Limb (tissue), 2 donors: ENCODE results near the gene ENG.
"Not testable (repeated sequence)": the region's sequence is repeated elsewhere in the genome, so short reads cannot be mapped to it uniquely, and the experiment has no call there.

ENCODE experiments used
- DNase-seq, 2 donors: peaks; one replicate each; pipeline ENCODE4 v3.0.0-alpha.2; 2016; ENCODE audit errors: extremely low spot score in 2 of 2

ENG gene

DNA sequence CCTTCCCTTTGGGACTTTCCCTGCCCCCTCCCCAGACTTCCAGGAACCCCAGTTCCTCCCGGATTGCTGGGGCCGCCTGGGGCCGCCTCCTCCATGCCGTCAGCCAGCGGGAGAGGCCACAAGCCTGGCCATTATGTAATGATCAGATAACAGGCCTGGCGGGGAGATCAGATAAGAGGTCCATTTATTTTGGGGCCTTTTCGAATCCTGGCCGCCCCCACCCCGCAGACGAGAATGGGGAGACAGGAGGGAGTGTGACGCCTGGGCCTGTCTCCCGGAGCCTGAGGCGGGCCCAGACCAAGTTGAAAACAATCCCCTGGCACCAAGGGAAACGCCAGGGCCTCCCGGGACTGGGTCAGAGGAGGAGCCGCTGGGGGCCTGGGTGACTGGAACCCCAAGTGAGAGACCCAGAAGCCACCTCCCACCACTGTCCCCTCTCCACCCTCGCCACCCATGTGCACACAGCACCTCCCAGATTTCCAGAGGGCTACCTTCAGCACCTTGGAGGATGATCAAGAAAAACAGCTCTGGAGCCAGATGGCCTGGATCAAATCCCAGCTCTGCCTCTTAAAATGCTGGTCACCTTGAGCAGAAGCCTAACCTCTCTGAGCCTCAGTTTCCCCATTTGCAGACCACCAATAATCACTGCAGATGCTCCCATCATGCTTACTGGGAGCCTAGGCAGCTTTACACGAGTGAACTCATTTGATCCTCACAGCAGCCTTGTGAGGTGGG, 7.8 kb downstream of the ENG start:
- peak in 1 of 2 donors; percentile 28 for DNase-seq

DNA sequence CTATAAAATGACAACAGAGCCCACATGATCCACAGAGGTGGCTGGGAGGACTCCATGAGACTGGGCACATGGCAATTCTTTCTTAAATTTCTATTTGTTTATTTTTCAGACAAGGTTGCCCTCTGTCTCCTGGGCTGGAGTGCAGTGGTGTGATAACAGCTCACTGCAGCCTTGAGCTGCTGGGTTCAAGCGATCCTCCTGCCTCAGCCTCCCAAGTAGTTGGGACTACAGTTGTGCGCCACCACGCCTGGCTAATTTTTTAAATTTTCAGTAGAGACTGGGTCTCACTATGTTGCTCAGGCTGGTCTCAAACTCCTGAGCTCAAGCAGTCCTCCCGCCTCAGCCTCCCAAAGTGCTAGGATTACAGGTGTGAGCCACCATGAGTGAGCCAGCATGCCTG, 8.8 kb downstream of the ENG start:
- not testable (repeated sequence) for DNase-seq

DNA sequence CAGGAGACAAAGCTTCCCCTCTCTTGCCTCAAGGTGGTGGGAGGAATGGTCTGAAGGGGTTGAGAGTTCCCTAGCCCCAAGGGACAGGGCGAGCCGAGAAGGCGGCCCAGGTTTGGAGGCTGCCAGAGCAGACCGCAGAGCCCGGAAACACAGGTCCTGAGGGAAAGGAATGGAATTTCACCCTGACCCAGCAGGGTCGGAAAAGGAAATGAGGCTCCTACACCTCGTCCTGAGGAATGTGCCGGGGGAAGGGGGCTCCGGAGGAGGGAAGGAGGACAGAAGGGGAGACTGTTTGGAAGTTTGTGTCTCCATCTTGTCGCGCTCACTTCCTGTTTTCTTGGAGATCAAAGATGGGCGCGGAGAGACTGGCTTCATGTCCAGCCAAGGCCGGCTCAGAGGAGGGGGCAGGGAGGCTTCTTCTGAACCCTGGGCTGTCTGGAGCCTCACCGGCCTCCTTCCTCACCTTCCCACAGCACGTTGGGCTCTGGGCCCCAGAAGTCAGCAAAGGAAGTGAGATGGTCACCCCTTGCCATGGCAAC, 9.6 kb downstream of the ENG start:
- peak in 1 of 2 donors; percentile 46 for DNase-seq

DNA sequence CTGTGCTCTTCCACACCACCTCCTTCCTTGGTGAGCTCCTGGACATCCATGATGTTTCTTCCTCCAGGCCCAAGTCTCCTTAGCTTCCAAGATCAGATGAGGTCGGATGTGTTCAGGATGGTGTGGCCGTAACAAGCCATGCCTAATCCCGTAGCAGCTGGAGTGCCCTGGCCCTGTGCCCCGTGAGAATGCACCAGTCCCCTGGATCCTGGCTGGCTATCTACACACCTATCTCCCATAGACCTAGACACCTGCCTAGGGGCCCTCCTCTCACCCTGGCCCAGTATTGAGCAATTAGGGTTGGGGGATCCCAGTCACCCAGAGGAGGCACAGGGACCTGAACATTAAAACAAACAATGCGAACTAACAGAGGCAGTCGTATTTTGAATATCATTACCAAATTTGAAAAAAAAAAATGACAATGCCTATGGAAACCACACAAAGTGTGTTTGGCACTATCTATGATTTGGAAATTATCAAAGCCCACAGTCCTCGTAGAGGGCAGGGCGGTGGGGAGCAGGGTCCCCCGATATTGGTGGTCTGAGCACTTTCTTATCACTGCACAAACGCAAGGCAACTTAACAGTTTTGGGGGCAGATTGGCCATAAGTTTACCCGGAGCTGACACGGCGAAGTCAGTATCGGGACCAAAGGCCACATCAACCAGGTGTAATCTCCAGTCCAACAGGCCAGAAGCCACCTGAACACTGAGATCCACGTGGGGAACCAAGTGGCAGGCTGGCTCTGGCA, 13.2 kb downstream of the ENG start:
- peak in 1 of 2 donors; percentile 16 for DNase-seq

DNA sequence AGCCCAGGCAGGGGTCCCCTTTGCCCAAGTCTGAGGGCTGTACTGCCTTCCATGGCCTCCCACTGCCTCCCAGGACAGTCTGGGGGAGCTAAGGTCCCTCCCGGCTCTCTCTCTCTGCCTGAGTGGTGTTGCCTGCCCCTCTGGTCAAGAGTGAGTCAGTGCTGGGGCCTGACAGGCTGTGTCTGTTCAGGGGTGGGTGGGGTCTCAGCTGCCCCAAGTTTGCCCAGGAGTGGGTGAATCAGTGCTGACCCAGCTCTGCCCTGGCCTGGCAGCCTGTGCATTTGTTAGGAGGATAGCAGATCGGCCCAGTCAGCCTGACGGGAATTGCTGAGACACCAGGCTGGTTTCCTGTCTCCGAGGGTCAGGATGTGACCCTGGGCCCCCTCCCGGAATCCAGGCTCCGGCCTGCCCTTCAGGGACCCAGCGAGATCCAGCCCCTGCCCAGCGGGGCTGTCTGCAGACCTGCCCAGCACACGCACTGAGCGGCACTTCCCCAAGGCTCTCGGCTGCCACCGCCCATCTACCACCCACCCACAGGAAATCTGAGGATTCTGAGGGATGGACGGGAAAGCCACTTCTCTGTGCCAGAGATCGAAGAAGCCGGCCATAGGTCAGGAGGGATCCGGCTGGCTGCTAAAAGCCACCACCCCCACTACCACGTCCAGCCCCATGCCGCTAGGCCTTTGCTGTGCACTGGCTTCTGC, 15.9 kb downstream of the ENG start:
- peak in 1 of 2 donors; percentile 35 for DNase-seq

DNA sequence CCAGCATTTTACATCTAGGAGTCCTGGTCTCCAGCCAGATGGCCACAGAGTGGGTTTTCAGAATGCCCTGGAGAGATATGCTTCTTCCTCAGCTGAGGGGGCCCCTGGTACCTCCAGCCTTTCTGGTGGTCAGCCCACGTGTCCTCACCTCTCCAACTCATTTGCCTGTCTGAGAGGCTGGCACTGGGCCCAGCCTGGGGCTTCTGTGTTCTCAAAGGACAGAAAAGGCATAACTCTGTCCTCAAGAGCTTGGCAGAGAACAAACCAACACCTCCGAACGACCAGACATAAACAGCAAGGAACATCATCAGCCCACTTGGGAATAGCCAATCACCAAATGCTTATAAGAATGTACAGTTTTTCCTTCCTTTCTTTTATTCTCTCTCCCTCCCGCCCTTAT, 17.1 kb downstream of the ENG start:
- DNase-seq = no peak

DNA sequence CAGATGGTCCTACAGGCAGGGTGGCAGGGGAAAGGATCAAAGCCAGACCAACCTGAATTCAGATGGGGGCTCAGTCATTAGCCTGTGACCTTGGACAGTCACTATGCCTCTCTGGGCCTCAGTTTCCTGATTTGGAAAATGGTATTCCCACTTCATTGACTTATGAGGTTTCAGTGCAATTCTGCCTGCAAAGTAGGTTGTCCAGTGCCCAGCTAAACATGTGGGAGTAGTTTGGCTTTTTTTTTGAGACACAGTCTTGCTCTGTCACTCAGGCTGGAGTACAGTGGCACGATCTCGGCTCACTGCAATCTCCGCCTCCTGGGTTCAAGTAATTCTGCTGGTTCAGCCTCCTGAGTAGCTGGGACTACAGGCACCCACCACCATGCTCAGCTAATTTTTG, 17.9 kb downstream of the ENG start:
- not testable (repeated sequence) for DNase-seq

DNA sequence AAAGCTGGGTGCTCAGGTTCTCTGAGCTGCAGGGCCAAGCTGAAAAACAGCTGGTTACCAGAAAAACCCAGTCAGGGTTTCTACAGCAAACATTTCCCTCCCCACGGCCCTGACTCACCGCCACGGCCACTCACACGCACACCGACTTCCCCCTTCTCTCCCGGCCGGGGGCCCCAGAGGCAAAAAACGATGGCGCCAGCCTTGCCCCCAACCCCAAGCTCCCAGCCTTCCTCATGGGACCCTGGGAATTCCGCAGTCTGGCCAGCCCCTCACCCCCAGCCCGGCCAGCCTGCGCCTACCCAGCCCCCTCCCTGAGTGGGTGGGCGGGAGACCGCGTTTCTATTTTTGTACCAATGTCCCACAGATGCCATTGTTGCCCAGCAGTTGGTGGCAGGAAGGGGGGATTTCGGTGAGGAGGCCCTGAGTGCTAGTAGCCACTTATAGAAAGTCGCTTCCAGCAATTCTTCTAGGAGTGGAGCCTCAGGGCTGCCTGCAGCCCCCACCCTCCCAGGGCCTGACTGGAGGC, 18.4 kb downstream of the ENG start:
- no peak for DNase-seq

DNA sequence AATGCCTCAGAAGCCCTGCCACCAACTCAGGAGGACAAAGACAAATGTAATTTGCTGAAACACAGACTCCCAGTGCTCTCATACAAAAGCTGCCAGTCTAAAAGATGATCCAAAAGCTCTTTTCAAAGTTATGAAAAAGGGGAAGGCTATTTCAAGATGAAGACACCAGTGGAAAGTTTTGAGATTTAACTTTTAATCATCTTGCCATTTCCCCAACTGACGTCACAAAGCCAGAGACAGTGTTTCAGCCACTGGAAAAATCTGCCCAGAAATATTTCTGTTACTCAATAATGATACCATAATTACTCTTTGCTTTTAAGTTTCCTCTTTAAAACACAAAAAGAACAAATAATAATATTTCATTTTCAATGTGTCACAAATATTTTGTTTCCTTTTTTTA, 20.9 kb downstream of the ENG start:
- DNase-seq = no peak

DNA sequence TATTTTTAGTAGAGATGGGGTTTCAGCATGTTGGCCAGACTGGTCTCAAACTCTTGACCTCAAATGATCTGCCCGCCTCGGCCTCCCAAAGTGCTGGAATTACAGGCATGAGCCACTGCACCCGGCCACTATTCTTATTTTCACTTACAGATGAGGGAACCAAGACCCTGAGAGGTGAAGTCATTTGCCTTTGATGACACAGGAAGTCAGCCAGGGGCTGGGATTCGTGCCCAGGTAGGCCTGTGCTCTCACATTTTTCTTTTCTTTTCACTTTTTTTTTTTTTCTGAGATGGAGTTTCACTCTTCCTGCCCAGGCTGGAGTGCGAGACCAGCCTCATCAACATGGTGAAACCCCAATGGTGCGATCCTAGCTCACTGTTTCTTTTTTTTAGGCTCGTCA, 22.2 kb downstream of the ENG start:
- no peak for DNase-seq

DNA sequence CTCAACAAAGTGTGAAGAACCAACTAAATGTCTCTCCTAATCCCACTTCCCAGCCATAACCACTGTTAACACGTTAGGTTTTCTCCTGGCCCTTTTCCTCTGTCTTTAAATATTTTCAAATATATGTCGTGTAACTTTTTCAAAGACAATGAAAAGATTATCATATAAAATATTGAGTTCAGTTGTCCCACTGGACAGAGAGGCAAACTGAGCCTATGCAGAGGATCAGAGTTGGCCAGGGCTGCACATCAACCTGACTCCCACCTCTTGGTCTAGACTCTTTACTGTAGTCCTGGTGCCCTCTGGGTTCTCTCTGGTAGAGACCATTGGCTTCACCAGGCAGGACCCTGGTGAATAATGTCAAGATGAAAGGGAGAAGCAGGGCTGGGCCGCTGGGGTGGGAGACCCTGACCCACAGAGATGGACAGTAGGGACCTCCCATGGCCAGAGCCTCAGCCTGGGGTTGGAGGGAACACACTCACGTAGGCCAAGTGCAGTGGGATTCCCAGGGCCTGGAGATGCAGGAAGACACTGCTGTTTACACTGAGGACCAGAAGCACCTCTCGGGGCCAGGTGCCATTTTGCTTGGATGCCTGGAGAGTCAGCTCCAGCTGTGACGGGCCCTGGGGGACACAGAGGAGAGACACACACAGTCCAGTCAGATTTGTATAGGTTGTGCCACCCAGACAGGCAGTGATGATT, 25.1 kb downstream of the ENG start:
- DNase-seq = no peak

DNA sequence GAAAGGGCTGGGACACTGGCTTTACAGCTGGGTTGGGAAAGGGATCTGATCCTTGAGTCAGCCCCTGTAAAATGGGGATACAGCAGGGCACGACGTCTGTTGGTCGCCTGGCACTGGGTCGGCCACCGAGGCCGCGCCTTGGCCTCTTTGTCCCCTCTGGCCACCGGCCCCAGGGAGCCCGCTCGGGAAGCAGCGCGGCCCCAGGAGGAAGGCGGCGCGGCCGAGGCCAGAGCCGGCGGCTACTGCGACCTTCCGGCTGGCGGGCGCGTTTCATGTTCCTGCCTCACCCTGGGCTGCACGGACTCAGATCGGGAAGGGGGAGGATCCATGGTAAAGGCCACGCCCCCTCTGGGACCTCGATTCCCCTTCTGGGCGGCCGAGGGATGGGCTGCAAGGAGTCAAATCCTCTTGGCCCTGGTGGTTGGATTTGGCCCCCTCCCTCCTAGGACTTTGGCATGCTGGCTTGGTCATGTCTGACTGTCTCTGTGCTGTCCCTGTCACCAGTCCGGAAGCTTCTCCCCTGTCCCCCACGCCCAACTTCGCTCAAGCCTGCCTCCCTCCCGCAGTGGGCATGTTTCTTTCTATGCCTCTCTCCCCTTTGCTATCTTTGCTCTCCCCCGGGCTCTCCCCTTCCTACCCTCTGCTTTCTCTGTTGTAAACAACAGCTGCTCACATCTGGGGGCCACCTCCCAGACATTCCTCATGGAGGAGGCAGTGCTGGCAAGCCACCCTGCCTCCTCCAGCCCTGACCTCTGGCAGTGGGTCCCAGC, 26.0 kb downstream of the ENG start:
- DNase-seq = peak; percentile 71 to 78

DNA sequence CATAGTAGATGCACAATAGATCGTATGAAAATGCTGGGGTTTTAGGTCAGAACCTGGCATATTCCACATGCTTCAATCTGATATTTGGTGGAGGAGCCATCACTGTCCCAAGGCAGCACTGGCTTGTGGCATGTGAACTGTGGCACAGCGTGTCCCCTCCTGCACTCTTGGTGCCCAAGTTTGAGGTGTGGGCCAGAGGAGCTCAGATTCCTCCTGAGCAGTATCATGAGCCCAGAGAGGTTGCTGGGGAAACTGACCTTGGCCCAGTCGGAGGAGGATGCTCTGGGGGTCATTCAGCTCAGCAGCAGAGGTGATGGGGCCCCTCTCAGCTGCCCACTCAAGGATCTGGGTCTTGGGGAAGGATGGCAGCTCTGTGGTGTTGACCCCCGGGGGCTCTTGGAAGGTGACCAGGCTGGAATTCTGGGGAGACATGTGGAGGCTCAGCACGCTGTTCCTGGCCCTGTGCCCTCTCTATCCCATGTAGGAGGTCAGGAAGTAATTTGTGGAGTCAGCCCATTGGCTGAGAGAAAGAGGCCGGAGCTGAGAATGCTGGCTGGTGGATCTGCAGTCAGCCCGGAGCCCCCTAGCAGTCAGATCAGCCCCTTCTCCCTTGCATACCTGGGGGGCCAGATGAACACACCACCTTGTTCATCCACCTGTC, 28.1 kb downstream of the ENG start:
- no peak for DNase-seq

DNA sequence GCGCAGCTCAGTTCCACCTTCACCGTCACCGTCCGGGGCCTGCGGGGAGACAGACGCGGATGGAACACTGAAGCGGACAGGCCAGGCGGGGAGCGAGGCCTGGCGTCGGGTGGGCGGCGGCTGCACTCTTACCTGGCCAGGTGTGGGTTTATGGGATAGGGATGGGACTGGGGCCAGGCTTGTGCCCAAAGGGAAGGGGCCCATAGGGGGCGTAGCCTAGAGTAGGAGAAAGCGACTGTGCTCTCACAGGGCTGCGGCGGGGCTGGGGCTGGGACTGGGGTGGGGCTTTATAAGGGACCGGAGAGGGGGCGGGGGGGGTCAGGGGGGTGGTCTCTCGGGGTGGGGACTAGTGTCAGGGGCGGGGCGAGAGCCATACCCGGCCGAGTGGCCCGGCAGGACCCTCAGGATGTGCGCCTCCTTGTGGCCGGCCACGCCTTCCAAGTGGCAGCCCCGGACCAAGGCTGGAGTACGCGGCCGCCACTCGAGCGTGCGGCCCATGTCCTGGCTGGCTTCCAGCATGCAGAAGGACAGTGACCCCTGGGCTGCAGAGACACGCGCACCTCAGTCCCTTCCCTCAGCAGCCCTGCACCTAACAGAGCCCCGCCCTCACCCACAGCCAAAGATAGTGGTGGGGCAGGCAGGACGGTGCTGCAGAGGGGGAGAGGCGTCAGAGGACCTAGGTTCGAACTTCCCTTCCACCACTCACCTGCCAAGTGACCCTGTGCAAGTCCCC, 29.0 kb downstream of the ENG start:
- DNase-seq = peak in 1 of 2 donors; percentile 71

DNA sequence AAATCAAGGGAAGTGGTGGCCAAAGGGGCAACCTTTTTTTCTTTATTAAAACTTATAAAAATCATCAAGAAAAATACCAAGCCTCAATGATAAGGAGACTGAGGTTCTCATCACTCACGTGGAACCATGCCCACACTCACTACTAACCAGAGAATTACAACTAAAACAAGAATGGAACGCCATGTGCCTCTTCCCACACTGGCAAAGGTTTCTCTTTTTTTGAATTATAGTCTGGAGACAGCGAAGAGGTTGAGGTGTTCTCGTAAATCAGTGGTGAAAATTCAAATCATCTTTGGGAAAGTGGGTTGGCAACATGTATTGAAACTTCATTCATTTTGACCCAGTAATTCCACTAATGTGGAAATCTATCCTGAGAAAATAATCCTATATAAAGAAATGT, 32.4 kb downstream of the ENG start:
- no peak for DNase-seq

DNA sequence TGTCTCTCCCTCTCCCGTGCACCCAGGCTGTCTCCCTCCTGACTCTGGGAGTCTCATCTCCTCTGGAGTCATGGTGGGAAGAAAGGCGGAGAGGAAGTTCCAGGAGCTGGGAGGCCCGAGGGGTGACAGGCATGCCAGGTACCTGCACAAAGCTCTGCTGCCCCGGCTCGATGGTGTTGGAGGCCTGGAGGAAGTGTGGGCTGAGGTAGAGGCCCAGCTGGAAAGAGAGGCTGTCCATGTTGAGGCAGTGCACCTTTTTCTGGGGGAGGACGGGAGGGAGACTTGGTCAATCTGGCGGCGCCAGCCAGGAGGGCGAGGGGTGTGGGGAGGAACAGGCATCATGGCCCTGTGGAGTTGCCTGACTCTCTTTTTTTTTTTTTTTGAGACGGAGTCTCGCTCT, 35.9 kb downstream of the ENG start:
- DNase-seq = no peak

DNA sequence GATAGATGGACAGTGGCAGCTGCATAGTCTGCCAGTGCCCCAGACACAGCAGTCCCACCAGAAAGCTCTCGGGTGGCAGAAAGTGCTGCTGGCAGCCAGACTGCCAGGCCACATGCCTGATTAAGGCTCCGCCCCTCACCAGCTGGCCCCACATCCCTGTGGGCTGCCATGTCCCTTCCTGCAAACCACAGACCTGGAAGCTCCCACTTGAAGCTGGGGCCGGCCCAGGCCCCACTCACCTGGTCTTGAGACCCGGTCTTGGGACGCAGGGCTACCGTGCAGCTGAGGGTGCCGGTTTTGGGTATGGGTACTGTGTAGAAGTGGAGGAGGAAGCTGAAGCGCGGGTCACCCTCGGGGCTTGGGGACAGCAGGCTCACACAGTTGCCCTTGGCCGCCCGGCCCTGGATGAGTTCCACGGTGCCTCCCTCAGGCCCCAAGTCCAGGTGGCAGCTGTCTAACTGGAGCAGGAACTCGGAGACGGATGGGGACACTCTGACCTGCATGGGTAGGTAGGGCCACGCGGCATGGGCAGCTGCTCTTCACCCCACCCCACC, 36.5 kb downstream of the ENG start:
- DNase-seq = peak; percentile 44 to 45

DNA sequence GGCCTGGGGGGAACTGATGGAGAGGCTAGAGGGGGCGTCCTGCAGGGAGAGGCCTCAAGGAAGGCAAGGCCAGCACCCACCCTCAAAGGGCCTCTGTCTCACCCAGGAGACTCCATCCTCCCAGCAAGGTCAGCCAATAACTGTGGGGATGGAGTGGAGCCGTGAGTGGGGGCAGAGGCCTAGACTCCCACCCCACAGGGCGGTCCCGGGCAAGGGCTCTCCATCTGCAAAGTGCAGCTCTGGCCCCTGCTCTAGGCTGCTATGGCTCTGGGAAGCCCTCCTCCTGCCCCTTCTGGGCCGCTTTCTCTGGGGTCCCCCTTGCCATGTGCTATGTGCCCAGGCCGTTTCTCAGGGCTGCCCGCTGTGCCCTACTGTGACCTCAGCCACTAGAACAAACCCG, 37.7 kb downstream of the ENG start:
- DNase-seq = no peak

DNA sequence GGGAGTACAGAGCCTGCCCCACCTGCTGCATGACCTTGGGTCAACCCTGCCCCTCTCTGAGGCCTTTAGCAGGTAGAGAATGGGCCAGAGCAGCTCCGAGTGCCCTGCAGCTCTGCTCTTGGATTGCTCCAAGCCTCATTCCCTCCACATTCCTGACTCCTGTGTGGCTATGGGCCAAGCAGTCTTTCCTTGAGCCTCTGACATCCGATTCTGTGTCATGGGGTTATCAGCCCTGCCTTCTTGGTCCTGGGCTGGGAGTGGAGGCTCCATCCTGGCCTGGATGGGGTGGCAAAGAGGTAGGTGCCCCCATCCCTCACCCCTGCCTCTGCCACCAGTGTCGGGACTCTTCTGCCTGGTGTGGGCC, 38.1 kb downstream of the ENG start:
- DNase-seq = no peak
